ENCODE data around the gene AASDH.

GRCh38 chr4:56311299-56311975, 75.9 kb downstream of the AASDH start:
- no peak for TF ChIP-seq POLR2A (IDR thresholded peaks at IDR 0.05)
- TF ChIP-seq, protein P1, sequence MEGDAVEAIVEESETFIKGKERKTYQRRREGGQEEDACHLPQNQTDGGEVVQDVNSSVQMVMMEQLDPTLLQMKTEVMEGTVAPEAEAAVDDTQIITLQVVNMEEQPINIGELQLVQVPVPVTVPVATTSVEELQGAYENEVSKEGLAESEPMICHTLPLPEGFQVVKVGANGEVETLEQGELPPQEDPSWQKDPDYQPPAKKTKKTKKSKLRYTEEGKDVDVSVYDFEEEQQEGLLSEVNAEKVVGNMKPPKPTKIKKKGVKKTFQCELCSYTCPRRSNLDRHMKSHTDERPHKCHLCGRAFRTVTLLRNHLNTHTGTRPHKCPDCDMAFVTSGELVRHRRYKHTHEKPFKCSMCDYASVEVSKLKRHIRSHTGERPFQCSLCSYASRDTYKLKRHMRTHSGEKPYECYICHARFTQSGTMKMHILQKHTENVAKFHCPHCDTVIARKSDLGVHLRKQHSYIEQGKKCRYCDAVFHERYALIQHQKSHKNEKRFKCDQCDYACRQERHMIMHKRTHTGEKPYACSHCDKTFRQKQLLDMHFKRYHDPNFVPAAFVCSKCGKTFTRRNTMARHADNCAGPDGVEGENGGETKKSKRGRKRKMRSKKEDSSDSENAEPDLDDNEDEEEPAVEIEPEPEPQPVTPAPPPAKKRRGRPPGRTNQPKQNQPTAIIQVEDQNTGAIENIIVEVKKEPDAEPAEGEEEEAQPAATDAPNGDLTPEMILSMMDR (IDR thresholded peaks at IDR 0.05), result no peak
